ENCODE measurements around the gene MTFP1.
"Not testable (repeated sequence)": the region's sequence is repeated elsewhere in the genome, so short reads cannot be mapped to it uniquely, and the experiment has no call there.

Gene MTFP1, protein sequence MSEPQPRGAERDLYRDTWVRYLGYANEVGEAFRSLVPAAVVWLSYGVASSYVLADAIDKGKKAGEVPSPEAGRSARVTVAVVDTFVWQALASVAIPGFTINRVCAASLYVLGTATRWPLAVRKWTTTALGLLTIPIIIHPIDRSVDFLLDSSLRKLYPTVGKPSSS

DNA sequence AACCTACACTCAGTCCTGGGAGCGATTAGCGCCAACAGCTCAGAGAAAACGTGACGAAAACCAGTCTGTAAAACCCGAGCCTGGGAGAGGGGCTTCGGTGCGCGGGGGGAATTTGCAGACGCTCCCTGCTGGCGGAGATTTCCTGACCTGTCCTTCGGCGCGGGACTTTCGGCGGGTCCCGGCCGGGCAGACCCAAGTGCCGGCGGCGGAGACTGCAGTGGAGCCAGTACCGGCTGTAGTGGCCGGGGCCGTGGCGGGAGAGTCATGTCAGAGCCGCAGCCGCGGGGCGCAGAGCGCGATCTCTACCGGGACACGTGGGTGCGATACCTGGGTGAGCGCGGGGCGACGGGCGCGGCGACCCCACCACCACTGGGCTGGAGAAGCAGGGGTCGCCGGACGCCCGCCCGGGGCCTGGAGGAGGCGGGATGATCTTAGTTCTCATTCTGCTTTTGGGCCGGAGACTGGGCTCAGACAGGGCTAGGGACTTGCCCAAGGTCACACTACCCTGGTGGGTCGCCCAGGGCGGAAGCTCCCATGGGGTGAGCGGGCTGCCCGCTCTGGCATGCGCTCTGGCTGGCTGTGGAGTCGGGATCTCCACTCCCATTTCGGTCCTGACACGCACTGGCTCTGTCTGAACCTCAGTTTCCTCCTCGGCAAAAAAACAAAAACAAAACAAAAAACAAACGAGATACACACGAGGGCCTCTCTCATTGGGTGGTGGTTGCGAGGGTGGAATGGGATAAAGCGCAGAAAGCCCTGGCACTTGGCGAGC, at the start of gene MTFP1:
TSS of gene MTFP1 (plus strand) at position 153 of the 772 bp plus-strand sequence. CDS start at position 265, 112 bp downstream.
- DNase-seq: peak; percentile 40

DNA sequence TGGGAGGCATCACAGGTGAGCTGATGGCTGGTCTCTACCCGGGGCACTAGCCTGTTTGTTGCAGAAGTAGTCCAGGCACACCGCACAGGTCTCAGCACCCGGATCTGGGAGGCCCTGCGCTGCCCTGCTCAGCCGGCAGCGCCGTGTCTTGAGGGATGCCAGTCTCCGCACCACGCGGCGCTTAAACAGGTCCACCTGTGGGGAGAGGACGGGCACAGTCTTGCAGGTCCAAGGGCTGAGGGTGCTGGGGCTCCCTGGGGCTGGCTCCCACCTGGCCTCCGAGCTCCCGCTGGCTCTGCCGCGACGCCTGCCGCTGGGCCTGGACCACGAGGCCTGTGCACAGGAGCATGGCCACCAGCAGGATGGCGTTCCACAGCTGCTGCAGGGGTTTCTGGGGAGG, 45.6 kb upstream of the MTFP1 start:
- DNase-seq: no peak

DNA sequence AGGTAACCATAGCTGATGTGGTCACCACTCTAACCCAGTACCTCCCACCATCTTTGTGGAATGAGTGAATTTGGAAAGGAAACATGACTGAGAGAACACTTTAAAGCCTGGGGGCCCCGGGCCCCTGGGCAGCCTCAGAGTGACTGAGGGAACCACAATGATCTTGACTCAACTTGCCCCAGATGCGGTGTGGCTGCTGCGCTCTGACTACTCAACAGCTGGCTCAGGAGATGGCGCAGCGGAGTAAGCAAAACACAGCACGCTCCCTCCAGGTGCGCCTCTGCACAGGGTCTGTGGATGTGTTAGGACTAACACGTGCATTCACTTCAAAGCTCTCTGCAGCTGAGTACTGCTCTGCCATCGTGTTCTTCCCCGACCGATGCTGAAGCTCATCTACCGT, 44.3 kb upstream of the MTFP1 start:
- DNase-seq: no peak

DNA sequence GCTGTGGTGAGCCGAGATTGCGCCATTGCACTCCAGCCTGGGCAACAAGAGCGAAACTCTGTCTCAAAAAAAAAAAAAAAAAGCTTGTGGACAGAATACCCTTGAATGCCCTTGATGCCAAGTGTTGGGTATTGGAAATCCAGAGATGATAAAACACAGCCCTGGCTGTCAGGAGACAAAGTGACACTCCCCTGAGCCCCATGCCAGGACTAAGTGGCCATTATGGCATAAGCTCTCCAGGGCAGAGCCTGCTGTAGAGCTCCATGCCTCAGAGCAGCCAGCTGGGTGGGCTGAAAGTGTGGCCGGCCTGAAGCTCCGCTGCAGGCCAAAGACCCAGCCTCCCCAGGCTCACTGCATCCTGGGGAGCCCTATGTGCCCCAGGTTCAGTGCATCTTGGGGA, 43.2 kb upstream of the MTFP1 start:
- DNase-seq: no peak

DNA sequence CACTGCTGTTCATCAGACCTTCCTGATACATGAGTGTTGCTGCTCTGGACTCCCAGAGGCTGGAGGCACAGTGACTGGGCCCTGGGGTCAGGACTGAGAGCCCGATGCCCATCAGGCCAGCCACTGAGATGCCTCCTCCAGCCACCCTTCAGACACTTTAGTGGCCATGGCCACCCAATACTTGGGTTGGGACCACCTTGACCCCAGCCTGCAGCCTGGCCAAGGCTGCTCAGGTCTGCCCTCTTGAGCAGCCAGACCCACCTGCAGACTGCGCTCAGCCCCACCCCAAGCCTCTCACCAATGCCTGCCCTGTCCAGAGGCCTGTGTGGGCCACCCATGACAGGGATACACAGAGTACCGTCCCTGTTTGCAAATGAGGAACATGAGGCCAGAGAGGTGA, 42.5 kb upstream of the MTFP1 start:
- no peak for DNase-seq

DNA sequence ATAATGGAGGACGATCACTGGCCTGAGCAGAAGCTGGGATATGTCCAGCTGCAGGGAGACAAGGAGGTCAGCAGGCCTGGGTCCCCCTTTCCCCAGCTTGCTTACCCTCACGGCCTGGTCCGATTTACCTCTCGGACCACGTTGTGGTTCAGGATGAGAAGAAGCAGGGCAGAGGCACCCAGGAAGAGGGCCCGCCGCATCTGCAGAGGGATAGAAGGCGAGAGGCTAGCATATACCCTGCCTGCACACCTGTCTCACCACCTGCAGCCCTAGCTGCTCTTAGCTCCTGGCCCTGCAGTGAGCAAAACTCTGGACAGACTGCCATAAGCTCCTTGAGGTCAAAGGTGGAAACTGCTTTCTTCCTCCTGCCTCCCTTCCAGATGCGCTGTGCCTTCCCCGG, 39.6 kb upstream of the MTFP1 start:
- no peak for DNase-seq

DNA sequence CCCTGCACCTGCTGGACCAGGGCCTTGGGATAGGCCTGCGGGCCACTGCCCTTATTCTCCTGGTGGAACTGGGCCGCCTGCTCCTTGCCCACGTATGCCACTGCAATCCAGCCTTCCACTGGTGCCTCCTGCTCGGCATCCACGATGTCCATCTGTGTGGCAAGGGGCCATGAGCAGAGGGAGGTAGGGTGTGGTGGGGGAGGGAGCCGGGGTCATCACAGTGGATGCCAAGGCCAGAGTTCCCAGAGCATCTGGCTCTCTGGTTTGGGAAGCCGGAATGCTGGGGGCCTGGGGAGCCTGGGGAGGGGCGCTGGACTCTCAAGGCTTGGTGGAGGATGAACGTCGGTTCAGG, 39.0 kb upstream of the MTFP1 start:
- no peak for DNase-seq

DNA sequence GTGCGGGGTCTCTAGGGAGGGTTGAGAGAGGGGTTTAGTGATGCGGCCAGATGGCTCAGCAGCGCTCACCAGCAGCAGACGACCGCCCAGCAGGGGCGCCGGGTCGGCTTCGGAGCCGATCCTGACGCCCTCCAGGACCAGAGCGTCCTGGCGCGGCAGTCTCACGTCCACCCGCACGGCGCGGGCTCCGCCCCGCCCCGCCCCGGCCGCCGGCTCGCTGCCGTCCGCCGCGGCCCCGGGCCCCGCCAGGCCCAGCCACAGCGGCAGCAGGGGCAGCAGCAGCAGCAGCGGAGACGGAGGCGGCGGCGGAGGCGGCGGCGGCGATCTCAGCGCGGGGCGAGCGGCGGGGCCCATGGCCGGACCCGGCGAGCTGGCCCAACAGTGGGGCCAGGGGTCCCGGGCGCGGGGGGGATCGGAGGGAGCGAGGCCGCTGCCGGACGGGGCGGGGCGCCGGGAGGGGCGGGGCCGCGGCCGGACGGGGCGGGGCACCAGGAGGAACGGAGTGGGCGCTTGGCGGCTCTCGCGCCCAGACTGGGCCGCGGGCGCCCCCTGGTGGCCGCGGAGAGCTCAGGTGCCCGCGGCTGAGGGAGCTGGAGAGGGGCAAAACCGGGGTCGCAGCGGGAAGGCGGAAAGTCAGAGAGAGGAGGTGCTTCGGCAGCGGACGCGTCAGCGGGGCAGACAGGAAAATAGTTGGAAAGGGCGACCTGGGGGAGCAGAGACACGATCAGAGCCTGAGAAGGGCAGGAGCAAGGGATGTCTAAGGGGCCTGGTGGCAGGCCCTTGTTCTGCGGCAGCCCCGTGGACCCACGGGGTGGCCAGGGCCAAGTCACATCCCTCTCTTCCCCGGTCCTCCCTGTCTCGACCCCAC, 38.4 kb upstream of the MTFP1 start, which contains the start of gene RNF215:
TSS of gene RNF215 (minus strand) at position 452 of the 868 bp plus-strand sequence. CDS start at position 354, 98 bp downstream.
- DNase-seq: peak; percentile 56

DNA sequence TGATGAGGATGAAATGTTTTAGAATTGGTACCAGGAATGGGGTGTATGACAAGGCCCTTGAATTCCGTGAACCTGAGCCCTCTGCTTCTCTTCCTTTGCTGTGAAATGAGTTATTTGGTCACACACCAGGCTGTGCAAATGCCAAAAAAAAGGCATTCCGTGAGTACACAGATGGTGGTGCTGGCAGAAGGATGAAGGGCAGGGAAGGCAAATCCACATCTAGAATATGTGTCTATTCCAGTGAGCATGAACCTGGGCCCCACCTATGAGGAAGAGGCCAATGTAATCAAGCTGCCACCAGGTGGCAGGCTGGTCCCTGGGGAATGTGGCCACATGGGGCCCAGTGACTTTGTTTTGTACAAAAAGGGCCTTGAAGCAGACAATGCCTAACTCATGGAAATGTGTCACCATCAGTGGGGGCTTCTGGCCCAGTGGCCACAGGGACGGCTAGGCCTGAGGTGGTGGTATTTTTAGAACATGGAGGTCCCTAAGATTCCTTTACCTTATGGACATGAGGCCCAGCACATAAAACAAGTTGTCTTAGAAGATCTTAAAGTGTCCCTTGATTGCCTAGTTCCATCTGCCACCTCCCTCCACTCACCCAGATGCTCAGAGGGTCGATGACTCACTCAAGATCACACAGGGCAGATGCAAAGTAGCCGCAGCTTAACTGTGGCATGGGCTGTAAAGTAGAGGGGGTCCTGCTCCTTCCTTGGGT, 34.4 kb upstream of the MTFP1 start:
- DNase-seq: peak; percentile 76

DNA sequence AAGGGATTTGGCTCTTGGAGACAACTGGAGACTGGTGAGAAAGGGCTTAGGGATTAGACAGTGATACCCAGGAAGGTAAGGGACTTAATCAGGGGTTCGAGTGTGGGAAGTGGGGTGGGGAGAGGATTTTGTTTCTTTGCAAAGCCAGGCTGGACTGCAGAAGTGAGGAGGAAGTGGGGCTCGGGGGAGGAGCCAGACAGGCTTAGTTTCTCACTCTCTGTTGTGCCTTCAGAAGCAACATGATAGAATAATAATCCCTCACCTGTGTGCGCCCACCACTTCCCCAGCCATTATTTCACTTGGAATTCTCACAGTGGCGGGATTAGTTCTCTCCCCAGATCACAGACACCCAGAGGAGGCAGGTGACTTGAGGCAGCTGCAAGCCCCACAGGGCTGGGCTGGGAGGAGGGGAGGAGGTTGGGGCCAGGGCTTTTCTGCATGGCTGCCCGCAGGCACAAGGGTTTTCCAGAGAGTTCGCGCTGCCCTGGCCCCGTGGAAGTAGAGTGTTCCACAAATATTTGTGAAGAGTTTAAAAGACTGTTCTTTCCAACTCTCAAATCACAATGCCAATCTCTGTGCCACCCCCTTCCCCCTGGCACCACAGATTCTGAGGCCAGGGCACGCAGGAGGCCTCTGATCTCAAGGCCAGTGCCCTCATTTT, 32.8 kb upstream of the MTFP1 start:
- DNase-seq: no peak

DNA sequence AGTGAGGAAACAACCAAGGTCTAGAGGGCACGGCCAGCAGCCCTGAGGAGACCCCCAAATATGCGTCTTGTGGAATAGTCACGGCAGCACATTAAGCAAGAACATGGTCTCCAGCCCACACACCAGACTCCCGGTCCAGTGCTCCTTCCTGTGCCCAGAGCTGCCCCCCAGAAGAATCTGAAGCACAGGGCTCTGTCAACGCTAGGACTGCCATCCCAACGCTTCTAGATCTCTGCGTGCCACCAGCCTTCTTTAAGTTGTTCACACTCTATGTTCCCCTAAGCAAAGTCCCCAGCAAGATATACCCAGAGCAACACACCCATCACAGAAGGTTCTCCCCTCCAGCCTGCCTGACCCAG, 32.3 kb upstream of the MTFP1 start:
- no peak for DNase-seq

DNA sequence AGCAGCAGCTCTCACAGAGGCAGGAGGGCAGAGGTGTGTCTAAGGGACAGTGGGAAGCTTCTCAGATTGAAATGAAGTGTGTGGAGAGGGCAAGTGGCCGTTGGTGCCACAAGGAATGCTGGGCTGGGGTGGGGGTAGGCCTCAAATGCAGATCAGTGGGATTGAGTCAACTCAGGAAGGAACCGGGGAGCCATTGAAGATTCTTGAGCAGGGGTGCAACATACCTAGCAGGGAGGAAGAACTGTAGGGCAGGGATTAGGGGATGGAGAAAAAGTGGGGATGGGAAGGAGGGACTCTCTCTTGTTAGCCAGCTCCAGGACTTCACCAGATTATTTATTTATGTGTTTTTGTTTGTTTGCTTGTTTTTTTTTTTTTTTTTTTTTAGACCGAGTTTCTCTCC, 31.7 kb upstream of the MTFP1 start:
- DNase-seq: no peak

DNA sequence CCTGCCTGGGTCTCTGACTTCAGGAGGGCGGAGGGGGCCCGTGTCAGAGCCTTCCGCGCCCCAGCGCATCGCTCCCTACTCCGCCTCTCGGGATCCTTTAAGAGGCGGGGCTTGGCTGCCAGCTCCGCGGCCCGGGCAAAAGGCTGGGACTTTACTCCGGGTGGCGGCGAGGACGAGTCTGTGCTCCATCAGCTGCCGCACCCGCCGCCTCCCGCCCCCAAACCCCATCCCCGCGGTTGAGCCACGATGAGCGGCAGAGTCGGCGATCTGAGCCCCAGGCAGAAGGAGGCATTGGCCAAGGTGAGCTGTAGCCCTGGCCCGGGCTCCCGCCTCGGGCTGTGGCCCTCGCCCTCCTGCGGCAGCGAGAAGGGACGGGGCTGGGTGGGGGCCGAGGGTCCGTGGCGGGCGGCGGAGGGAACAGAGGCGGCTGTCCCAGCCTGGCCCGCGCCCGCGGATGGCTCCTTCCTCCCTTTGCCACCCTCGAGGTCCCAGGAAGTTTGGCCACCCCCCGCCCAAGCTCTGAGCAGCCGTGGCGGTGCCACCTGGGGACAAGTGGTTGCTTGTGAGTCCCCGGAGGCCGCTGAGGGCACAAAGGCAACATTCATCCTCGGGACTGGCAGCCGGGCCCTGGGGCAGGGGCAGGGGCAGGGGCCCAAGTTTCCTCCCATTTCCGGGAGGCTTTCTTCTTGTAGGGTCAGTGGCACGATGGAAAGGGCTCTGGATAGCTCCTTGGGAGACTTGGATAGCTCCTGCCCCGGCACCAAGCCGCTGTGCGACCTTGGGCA, 28.5 kb upstream of the MTFP1 start, which contains the start of gene SEC14L2:
TSS of gene SEC14L2 (plus strand) at position 148 of the 785 bp plus-strand sequence. CDS start at position 247, 99 bp downstream.
- peak; percentile 44 for DNase-seq

DNA sequence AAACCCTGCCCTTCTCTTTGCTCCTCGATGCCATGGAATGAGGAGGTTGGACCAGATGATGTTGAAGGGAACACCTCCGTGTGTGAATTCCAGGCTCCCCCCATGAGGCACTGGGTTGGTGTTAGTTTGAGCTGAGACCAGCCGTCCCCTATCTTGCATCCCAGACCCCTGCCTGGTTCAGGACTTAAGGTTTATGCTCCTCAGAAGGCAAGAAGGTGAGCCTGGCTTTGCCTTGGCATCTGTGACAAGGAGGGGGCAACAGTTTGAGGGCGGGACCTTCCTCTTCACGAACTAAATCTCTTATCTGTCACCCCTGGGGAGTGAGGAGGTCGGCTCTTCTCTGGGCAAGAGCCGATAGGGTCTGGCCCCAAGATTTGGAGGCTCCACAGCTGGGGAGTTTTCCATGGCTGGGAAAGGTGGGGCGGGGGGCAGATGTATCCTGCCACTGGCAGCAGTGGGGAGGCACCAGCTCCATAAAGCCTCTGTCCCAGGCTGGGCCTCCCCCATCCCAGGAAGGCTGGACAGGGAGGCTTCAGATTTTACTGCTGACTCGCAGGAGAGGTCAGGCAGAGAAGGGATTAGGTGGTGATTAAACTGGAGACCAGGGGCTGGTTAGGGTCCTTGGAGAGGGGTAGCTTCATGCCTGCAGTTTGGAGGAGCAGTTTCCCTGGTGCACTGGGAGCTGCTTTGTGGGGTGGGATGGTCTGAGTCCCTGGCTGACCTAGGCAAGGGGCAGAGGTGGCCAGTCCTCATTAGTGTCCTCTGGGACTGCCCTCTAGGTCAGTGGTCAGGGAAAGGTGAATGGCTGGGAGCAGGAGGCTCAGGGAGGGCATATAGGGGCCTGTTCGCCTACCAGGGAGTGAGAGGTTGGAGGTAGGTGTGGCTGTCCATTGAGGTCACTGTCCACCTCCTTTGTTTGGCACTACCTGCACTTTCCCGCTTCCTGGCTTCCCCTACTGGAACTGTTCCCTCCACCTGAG, 27.6 kb upstream of the MTFP1 start:
- no peak for DNase-seq

DNA sequence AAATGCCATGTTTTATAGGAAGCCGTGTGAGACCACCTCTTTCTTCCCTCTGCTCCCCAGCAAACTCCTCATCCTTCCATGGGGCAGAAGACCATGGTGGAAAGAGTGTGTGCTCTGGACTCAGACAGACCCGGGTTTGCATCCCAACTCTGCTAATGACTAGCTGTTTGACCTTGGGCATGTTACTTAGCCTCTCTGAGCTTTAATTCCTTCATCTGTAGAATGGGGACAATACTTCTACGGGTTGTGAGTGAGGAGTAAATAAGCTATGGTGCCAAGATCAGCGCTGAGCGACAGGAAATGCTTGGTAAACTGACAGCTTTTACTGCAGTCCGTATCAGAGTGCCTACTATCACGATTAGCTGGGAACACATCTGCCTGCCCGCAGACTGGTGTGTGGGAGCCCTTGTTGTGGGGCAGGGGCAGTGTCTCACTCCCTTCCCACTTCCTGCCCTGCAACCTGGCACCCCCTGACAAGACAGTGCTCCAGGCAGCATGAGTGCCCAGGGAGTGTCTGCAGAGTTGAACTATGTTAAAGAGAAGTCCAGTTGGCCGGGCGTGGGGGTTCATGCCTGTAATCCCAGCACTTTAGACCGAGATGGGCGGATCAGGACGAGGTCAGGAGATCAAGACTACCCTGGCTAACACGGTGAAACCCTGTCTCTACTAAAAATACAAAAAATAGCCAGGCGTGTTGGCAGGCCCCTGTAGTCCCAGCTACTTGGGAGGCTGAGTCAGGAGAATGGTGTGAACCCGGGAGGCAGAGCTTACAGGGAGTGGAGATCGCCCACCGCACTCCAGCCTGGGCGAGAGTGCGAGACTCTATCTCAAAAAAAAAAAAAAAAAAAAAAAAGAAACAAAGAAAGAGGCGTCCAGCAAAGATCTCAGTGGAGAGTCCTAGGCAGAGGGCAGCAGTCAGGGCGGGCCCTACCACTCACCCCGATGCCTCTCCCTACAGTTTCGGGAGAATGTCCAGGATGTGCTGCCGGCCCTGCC, 26.6 kb upstream of the MTFP1 start:
- DNase-seq: no peak

DNA sequence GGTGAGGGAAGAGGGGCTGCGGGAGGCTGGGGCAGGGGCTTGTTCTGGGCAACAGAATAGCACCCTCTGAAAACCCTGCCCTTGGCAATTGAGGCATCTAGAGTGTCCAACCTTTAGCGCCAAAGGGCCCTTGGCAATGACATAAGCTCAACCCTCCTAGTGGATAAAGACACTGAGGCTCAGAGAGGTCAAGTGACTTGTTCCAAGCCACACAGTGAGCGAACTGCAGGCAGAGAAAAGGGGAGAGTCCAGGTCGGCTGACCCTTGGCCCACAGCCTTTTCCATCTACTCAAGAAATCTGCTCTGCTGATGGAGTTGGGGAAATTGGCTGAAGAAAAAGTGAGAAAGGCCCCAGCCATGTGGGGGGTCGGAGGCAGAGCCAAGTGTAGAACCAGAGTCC, 25.9 kb upstream of the MTFP1 start:
- no peak for DNase-seq

DNA sequence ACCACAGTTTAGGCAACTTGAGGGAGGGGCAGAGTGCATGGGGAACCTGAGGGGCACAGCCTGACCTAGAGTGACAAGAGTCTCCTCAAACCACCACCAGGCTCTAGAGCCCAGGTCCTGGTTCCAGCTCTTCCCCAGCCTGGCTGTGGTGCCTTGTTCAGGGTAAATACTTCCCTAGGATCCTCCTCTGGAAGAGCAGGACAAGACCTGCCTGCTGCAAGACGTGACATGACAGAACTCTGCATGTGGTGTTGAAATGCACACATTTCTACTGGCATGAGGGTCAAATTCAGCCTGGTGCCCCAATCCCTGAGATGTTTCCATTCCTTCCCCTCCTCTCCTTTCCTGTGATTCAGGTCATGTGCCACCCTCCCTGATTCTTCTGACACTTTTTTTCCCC, 25.4 kb upstream of the MTFP1 start:
- no peak for DNase-seq

DNA sequence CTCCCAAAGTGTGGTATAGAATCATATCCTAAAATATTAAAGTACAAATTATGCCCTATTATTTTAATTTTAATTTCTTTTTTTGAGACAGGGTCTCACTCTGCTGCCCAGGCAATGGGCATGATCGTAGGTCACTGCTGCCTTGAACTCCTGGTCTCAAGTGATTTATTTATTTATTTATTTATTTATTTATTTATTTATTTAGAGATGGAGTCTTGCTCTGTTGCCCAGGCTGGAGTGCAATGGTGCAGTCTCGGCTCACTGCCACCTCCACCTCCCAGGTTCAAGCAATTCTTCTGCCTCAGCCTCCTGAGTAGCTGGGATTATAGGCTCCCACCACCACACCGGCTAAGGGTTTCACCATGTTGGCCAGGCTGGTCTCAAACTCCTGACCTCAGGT, 24.5 kb upstream of the MTFP1 start:
- not testable (repeated sequence) for DNase-seq

All from CD4-positive, alpha-beta T cell treated with Interleukin-4 for 4 hours (primary cell).